ENCODE measurements around the gene GPX6.
"Not testable (repeated sequence)": the region's sequence is repeated elsewhere in the genome, so short reads cannot be mapped to it uniquely, and the experiment has no call there.

Gene GPX6

DNA sequence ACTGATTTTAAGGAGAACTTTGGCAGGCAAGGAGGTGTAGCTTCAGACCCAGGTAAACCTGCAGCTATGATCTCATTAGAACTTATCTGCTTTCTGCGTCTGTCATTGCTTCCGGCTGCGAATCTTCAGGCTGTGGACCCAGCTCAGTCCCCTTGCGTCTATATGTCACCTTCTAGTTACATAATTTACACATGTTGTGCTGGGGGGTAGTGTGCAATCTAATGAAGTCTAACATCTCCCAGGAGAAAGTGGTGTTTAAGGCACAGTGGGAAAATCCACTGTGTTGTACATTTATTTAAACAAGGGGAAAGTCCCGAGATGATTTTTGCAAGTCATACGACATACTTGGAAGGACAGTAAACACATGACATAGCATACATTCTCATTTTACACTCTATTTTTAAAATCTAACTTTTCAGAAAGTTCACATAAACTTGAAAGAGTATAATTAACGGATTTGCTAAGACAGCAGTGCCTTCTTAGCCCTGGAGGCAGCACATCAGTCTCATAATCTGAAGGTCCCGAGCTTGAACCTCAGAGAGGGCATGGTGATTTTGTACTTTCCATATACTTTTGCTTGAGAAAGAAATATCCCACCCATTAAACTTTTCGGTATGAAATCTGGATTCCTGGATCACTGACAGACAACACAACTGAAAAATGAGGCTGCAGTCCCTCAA lies 35.2 kb downstream of the GPX6 start:
- H3K14ac ChIP-seq (ENCODE audit: low read length): no peak overlapping the region
- no peak overlapping the region for H4K8ac ChIP-seq (ENCODE audit: low read depth, low read length)
- H3K18ac ChIP-seq (ENCODE audit: low read length): no peak overlapping the region
- H3K9ac ChIP-seq (ENCODE audit: low read depth, low read length, poor library complexity): no peak overlapping the region
- H3K36me3 ChIP-seq (replicated peaks in 1 of 2; ENCODE audit: control insufficient read depth in 2 of 2, insufficient read depth in 2 of 2, low read length in 2 of 2): no peaks in the 10 kb centered on the region
- no peak for DNase-seq (ENCODE audit: low spot score)
- WGBS, 2 donors (ENCODE audit: extremely low coverage in 2 of 2, insufficient read length in 2 of 2, insufficient replicate concordance in 1 of 2): no CpG with 5 or more reads among the region's 9 CpGs
- no peak overlapping the region for H2AK5ac ChIP-seq (ENCODE audit: low read depth, low read length)
- H3K79me1 ChIP-seq (ENCODE audit: low read depth, low read length): no peaks in the 10 kb centered on the region
- H3K4me2 ChIP-seq (ENCODE audit: insufficient read depth, low read length, poor library complexity, severe bottlenecking): no peak overlapping the region
- H3K4me3 ChIP-seq (ENCODE audit: low read length in 2 of 2): no peak overlapping the region
- H3K27ac ChIP-seq (replicated peaks; ENCODE audit: low read length): no peak overlapping the region
- no peaks in the 10 kb centered on the region for H3K4me1 ChIP-seq (ENCODE audit: control insufficient read depth in 2 of 2, insufficient read depth in 1 of 2, low read depth in 1 of 2, low read length in 2 of 2)
- no peak overlapping the region for H3K4ac ChIP-seq (ENCODE audit: low read length)
- no peak overlapping the region for H4K91ac ChIP-seq (ENCODE audit: low read depth, low read length, poor library complexity)
- H3K27me3 ChIP-seq (ENCODE audit: control insufficient read depth in 3 of 3, insufficient read depth in 3 of 3, low read depth in 1 of 3, low read length in 3 of 3): peaks cover 0 to 51% (median 0%) of the 10 kb centered on the region in 3 experiments
- H2BK120ac ChIP-seq (ENCODE audit: low read depth, low read length): no peak overlapping the region
- no peak overlapping the region for H2AFZ ChIP-seq (ENCODE audit: low read length)
- H3K23ac ChIP-seq (ENCODE audit: low read depth, low read length, poor library complexity): no peak overlapping the region
- no peak overlapping the region for H2BK5ac ChIP-seq (ENCODE audit: low read length)
- no peaks in the 10 kb centered on the region for H3K9me3 ChIP-seq (replicated peaks in 1 of 2; ENCODE audit: control insufficient read depth in 2 of 2, insufficient read depth in 1 of 2, low read depth in 1 of 2, low read length in 2 of 2)
- H2BK12ac ChIP-seq (ENCODE audit: low read length): no peak overlapping the region
- no peak overlapping the region for H2BK15ac ChIP-seq (ENCODE audit: low read length)

DNA sequence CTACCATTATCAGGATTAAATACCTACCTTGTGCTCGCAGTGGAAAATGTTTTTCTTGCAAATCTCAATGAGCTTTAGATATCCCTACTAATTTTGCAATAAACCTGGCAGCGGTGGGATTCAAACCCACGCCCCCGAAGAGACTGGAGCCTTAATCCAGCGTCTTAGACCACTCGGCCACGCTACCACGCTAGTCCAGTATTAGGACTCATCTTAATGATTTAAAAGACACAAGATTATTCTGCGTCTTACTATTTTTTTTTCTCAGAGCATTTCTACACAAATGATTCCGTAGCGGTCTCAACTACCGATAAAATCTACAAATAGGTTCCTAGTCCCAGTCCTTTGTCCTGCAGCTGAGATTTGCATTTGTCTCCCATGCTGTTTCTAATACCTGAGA lies 37.1 kb downstream of the GPX6 start:
- no peak for DNase-seq (ENCODE audit: low spot score)
- no peak overlapping the region for H3K4me3 ChIP-seq (ENCODE audit: low read length in 2 of 2)
- no peak overlapping the region for H3K4ac ChIP-seq (ENCODE audit: low read length)
- H2BK120ac ChIP-seq (ENCODE audit: low read depth, low read length): no peak overlapping the region
- no peak overlapping the region for H3K14ac ChIP-seq (ENCODE audit: low read length)
- no peak overlapping the region for H3K27ac ChIP-seq (replicated peaks; ENCODE audit: low read length)
- no peaks in the 10 kb centered on the region for H3K36me3 ChIP-seq (replicated peaks in 1 of 2; ENCODE audit: control insufficient read depth in 2 of 2, insufficient read depth in 2 of 2, low read length in 2 of 2)
- H3K18ac ChIP-seq (ENCODE audit: low read length): no peak overlapping the region
- peaks cover 0 to 51% (median 0%) of the 10 kb centered on the region in 3 experiments for H3K27me3 ChIP-seq (ENCODE audit: control insufficient read depth in 3 of 3, insufficient read depth in 3 of 3, low read depth in 1 of 3, low read length in 3 of 3)
- H2BK15ac ChIP-seq (ENCODE audit: low read length): no peak overlapping the region
- H4K8ac ChIP-seq (ENCODE audit: low read depth, low read length): no peak overlapping the region
- no peak overlapping the region for H3K9ac ChIP-seq (ENCODE audit: low read depth, low read length, poor library complexity)
- H2AFZ ChIP-seq (ENCODE audit: low read length): no peak overlapping the region
- H3K4me2 ChIP-seq (ENCODE audit: insufficient read depth, low read length, poor library complexity, severe bottlenecking): no peak overlapping the region
- no peaks in the 10 kb centered on the region for H3K79me1 ChIP-seq (ENCODE audit: low read depth, low read length)
- no peak overlapping the region for H3K23ac ChIP-seq (ENCODE audit: low read depth, low read length, poor library complexity)
- no peak overlapping the region for H2BK5ac ChIP-seq (ENCODE audit: low read length)
- no peak overlapping the region for H4K91ac ChIP-seq (ENCODE audit: low read depth, low read length, poor library complexity)
- no peaks in the 10 kb centered on the region for H3K9me3 ChIP-seq (replicated peaks in 1 of 2; ENCODE audit: control insufficient read depth in 2 of 2, insufficient read depth in 1 of 2, low read depth in 1 of 2, low read length in 2 of 2)
- H2AK5ac ChIP-seq (ENCODE audit: low read depth, low read length): no peak overlapping the region
- no peak overlapping the region for H2BK12ac ChIP-seq (ENCODE audit: low read length)
- H3K4me1 ChIP-seq (ENCODE audit: control insufficient read depth in 2 of 2, insufficient read depth in 1 of 2, low read depth in 1 of 2, low read length in 2 of 2): no peaks in the 10 kb centered on the region
- no CpG with 5 or more reads among the region's 12 CpGs for WGBS, 2 donors (ENCODE audit: extremely low coverage in 2 of 2, insufficient read length in 2 of 2, insufficient replicate concordance in 1 of 2)

DNA sequence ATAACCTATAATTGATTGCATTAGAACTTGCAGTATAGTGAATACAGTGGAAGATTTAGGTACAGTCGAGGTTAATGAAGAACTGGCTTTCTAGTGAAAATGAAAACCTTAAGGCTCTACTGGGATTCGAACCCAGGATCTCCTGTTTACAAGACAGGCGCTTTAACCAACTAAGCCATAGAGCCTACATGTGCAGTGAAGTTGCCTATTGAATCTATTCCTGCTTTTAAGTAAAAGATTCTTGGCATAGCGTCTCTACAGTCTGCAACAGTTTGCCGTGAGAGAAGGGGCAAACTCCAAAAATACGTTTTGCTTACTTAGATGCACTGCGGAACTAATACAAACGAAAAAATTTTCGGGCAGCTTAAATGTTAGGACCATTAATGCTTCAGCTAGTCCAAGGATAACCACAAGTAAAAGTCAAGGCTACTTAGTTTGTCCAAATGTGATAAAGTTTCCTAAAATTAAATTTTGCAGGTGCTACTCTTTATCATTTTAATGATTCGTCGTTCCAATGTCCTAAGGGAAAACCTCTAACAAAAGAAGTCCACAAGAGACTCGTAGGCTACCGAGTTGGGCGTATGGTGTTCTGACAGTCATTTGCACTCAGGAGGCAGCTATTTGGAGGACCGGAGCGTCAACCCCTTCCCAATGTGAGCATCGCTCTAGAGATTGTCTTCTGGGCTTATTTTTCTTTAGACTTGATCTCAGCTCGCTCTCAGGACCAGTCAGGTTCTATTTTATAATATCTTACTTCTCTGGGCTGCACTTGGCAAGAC lies 41.0 kb downstream of the GPX6 start:
- Histone ChIP-seq H4K8ac (ENCODE audit: low read depth, low read length) (no peak overlapping the region), H3K4ac (ENCODE audit: low read length) (no peak overlapping the region), H3K79me1 (ENCODE audit: low read depth, low read length) (no peaks in the 10 kb centered on the region), H3K18ac (ENCODE audit: low read length) (no peak overlapping the region), H3K36me3 (replicated peaks in 1 of 2; ENCODE audit: control insufficient read depth in 2 of 2, insufficient read depth in 2 of 2, low read length in 2 of 2) (no peaks in the 10 kb centered on the region), H2BK120ac (ENCODE audit: low read depth, low read length) (no peak overlapping the region), H2BK15ac (ENCODE audit: low read length) (no peak overlapping the region), H4K91ac (ENCODE audit: low read depth, low read length, poor library complexity) (no peak overlapping the region), H2BK5ac (ENCODE audit: low read length) (no peak overlapping the region), H3K4me2 (ENCODE audit: insufficient read depth, low read length, poor library complexity, severe bottlenecking) (peak overlapping the region; percentile 60), H2AFZ (ENCODE audit: low read length) (peak overlapping the region; percentile 70), H3K4me3 (ENCODE audit: low read length in 2 of 2) (peak overlapping the region; percentile 50 to 79), H3K4me1 (ENCODE audit: control insufficient read depth in 2 of 2, insufficient read depth in 1 of 2, low read depth in 1 of 2, low read length in 2 of 2) (no peaks in the 10 kb centered on the region), H2BK12ac (ENCODE audit: low read length) (no peak overlapping the region), H3K23ac (ENCODE audit: low read depth, low read length, poor library complexity) (no peak overlapping the region), H3K27ac (replicated peaks; ENCODE audit: low read length) (no peak overlapping the region), H2AK5ac (ENCODE audit: low read depth, low read length) (no peak overlapping the region), H3K9me3 (replicated peaks in 1 of 2; ENCODE audit: control insufficient read depth in 2 of 2, insufficient read depth in 1 of 2, low read depth in 1 of 2, low read length in 2 of 2) (no peaks in the 10 kb centered on the region), H3K14ac (ENCODE audit: low read length) (no peak overlapping the region), H3K9ac (ENCODE audit: low read depth, low read length, poor library complexity) (no peak overlapping the region), H3K27me3 (ENCODE audit: control insufficient read depth in 3 of 3, insufficient read depth in 3 of 3, low read depth in 1 of 3, low read length in 3 of 3) (peaks cover 0 to 21% (median 0%) of the 10 kb centered on the region in 3 experiments)
- peak; percentile 79 for DNase-seq (ENCODE audit: low spot score)
- WGBS, 2 donors (ENCODE audit: extremely low coverage in 2 of 2, insufficient read length in 2 of 2, insufficient replicate concordance in 1 of 2): no CpG with 5 or more reads among the region's 18 CpGs

DNA sequence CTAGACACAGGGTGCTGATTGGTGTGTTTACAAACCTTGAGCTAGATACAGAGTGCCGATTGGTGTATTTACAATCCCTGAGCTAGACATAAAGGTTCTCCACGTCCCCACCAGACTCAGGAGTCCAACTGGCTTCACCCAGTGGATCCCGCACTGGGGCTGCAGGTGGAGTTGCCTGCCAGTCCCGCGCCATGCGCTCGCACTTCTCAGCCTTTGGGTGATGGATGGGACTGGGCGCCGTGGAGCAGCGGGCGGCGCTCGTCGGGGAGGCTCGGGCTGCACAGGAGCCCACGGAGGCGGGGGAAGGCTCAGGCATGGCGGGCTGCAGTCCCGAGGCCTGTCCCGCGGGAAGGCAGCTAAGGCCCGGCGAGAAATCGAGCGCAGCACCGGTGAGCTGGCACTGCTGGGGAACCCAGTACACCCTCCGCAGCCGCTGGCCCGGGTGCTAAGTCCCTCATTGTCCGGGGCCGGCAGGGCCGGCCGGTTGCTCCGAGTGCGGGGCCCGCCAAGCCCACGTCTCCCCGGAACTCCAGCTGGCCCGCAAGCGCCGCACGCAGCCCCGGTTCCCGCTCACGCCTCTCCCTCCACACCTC lies 46.3 kb downstream of the GPX6 start:
- not testable (repeated sequence) for H4K8ac ChIP-seq (ENCODE audit: low read depth, low read length); H3K4me2 ChIP-seq (ENCODE audit: insufficient read depth, low read length, poor library complexity, severe bottlenecking); H2BK12ac ChIP-seq (ENCODE audit: low read length); H3K27me3 ChIP-seq (ENCODE audit: control insufficient read depth in 3 of 3, insufficient read depth in 3 of 3, low read depth in 1 of 3, low read length in 3 of 3); H2BK5ac ChIP-seq (ENCODE audit: low read length); H3K14ac ChIP-seq (ENCODE audit: low read length); H3K9ac ChIP-seq (ENCODE audit: low read depth, low read length, poor library complexity); DNase-seq (ENCODE audit: low spot score); H3K4me3 ChIP-seq (ENCODE audit: low read length in 2 of 2); H2AFZ ChIP-seq (ENCODE audit: low read length); H2BK15ac ChIP-seq (ENCODE audit: low read length); H2AK5ac ChIP-seq (ENCODE audit: low read depth, low read length); H3K23ac ChIP-seq (ENCODE audit: low read depth, low read length, poor library complexity); H4K91ac ChIP-seq (ENCODE audit: low read depth, low read length, poor library complexity); H3K27ac ChIP-seq (replicated peaks; ENCODE audit: low read length); H3K4ac ChIP-seq (ENCODE audit: low read length); H3K9me3 ChIP-seq (replicated peaks in 1 of 2; ENCODE audit: control insufficient read depth in 2 of 2, insufficient read depth in 1 of 2, low read depth in 1 of 2, low read length in 2 of 2); H3K79me1 ChIP-seq (ENCODE audit: low read depth, low read length); H3K36me3 ChIP-seq (replicated peaks in 1 of 2; ENCODE audit: control insufficient read depth in 2 of 2, insufficient read depth in 2 of 2, low read length in 2 of 2); H3K18ac ChIP-seq (ENCODE audit: low read length); H2BK120ac ChIP-seq (ENCODE audit: low read depth, low read length); H3K4me1 ChIP-seq (ENCODE audit: control insufficient read depth in 2 of 2, insufficient read depth in 1 of 2, low read depth in 1 of 2, low read length in 2 of 2)
- WGBS, 2 donors (ENCODE audit: extremely low coverage in 2 of 2, insufficient read length in 2 of 2, insufficient replicate concordance in 1 of 2): no CpG with 5 or more reads among the region's 45 CpGs

All from neuronal stem cell (in vitro differentiated cells).